Activated CD4-positive, alpha-beta T cell treated with anti-CD3 and anti-CD28 coated beads, Interleukin-2, Interleukin-4, amounts not matched to agents 100 ng/mL and 50 ng/mL, durations not matched to agents 16 hours and 8 hours (primary cell): ENCODE results near the gene FAM184A.
"Not testable (repeated sequence)": the region's sequence is repeated elsewhere in the genome, so short reads cannot be mapped to it uniquely, and the experiment has no call there.

Source experiments
- DNase-seq: peaks from one replicate; pipeline ENCODE4 v3.0.0-alpha.2; 2020; ENCODE audit warnings: low spot score

FAM184A gene

DNA sequence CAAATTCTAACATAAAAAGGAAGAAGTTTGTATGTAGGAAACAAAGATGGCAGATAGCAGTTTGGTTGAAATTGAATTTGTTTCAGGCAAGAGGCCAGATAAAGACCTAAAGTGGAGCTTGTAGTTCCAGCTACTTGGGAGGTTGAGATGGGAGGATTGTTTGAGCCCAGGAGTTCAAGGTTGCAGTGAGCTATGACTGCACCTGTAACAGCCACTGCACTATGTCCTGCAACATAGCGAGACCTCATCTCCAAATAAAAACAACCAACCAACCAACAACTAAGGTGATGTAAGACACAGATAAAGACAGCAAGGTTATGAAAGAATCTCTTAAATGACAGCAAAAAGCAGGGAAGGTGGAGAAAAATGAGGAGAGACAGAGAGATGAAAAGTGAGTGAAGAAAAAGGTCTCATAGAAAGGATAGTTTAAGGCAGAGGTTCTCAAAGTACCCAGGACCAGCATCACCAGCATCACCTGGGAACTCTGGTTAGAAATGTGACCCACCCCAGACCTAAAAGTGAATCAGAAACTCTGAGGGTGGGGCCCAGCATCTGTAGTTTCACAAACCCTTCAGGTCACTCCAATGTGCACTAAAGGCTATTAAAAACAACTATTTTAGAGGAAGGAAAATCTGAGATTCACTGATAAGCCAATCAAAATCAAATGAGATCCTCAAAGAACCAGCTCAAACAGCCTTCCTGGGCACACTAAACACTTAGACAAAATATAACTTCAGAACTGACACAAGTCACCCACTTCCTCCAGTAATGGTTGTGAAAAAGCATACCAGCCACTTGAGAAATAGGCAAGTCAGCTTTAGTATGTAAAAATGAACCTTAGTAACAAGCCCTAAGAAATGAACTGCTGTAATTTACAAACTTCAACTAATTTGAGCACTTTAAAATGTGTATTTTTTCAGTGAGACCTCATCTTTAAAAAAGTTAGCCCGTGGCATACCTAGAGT is 57.6 kb downstream of the FAM184A start:
- DNase-seq: peak; percentile 7

DNA sequence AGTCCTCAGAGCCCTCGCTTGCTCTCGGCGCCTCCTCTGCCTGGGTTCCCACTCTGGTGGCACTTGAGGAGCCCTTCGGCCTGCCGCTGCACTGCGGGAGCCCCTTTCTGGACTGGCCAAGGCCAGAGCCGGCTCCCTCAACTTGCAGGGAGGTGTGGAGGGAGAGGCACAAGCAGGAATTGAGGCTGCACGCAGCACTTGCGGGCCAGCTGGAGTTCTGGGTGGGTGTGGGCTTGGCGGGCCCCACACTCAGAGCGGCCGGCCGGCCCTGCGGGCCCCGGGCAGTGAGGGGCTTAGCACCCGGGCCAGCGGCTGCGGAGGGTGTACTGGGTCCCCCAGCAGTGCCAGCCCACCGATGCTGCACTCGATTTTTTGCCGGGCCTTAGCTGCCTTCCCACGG is 63.3 kb downstream of the FAM184A start:
- not testable (repeated sequence) for DNase-seq

DNA sequence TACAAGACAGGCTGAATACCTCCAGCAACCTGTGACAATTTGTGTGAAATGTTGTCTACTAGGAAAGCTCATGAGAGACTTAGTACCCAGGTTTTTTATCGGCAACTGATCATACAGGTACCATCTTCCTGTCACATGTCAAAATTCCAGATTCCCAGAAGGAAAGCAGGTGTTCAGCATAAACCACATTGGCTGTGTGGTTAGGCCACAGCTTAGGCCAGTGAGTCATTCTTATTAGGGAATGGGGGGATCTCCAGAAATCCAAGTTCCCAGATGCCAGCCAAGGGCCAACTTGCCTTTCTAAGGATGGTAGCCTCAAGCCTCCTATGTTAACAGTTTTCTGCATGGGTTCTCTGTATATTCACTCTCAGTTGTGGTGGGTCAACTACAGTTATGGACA is 65.9 kb downstream of the FAM184A start:
- no peak for DNase-seq

DNA sequence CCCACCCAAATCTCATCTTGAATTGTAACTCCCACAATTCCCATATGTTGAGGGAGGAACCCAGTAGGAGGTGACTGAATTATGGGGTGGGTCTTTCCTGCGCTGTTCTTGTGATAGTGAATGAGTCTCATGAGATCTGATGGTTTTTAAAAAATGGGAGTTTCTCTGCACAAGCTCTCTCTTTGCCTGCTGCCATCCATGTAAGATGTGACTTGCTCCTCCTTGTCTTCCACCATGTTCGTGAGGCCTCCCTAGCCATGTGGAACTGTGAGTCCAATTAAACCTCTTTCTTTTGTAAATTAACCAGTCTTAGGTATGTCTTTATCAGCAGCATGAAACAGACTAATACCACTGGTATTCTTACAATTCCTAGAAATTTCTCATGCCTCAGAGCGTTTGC is 69.2 kb downstream of the FAM184A start:
- DNase-seq: not testable (repeated sequence)

DNA sequence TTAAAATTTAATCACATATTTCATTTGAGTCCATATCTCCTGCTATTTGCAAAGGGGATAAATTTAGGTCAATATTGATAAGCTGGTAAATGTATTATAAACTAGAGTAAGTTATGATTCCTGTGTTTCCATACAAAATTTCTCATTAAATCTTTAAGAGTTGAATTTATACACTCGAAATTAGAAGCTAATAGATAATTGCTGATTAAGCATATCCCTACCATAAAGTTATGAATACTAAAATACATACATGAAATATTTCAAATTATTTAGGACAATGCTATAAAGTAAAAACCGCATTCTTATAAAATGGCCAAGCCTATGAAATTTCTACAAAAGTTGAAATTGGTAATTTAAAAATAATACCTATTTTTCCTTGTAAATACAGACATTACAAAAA is 71.5 kb downstream of the FAM184A start:
- no peak for DNase-seq

DNA sequence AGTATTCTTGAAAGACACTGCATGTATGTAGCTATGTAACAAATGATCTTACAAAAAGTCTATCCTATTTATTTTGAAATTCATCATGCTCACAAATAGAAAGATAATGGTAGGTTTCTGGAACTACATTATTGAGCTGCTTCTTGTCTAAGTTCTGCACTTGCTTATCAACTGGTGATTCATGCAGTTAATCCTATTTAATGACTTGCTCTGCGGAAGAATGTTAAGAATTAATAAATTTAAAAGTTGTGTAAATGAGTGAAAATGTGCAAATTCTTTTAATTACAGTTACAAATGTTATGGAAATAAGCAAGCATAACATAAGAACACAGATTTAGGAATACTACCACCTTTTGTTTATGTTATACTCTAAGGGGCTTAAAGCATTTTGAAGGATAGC is 76.4 kb downstream of the FAM184A start:
- no peak for DNase-seq

DNA sequence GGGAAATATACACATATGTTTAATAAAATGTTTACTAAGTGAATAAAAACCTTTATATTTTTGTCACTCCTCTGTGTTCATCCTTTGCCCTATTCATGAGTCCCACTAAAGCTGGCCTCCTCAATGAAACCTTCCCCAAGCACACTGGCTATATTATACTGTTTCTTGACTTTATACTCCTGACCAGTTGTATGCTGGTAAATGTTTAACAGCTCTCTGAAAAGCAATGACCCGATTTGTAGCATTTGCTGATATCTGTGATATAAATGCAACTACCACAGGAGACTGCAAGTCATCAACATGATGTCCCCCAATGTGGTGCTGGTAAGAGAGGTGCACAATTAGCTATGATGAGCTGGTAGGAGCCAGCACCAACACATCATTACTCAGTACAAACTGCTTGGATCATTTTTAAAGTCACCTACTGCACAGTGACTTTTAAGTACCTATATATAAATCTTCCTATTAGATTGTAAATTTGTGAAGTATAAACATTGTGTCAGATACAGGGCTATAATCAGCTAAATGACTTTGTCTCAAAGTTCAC is 78.9 kb downstream of the FAM184A start:
- no peak for DNase-seq

DNA sequence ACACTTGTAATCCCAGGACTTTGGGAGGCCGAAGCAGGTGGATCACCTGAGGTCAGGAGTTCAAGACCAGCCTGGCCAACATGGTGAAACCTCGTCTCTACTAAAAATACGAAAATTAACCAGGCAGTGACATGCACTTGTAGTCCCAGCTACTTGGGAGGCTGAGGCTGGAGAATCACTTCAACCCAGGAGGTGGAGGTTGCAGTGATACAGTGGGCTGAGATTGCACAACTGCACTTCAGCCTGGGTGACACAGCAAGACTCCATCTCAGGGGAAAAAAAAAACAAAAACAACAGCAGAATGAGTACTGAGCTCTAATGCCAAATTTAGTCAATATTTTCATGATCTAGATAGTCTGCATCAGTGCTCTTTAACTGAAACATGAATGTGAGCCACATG is 81.0 kb downstream of the FAM184A start:
- not testable (repeated sequence) for DNase-seq

DNA sequence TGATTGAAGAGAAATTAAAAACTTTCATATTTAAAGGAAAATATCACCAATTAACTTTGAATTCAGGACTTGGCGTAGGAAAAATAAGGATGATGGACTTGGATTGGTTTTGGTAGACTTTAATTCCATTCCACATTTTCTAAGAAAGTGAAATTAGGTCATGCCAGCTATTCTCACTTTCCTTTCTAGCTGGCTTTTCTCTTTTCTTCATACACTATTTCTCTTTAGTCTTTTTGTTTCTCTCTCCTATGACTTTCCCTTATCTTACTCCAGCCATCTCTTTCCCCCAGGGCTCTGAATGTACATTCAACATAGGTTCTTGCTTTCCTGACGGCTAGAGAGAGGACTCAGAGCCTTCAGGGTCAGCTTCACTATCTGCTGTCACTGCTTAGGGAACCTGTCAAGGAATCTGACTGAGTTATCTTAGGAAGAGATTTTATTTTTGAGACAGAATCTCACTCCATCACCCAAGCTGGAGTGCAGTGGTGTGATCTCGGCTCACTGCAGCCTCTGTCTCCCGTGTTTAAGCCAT is 82.1 kb downstream of the FAM184A start:
- no peak for DNase-seq

DNA sequence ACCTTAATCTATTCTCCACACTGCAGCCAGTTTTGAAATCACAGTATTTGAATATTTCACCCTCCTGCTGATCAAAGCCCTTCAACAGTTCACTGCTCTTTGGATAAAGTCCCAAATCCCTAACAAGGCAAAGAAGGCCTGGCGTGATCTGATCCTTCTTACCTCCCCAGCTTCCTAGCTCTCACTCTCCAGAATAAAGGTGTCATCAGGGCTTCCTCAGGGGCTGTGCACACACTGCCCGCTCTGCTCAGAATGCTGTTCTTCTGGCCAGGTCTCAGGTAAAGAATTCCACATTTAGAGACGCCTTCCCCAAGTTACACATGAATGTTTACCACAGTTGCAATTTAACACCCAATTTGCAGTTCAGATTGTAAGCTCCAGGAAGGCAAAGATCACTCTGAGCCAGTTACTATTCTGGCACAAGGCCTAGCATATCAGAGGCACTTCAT is 84.6 kb downstream of the FAM184A start:
- no peak for DNase-seq

DNA sequence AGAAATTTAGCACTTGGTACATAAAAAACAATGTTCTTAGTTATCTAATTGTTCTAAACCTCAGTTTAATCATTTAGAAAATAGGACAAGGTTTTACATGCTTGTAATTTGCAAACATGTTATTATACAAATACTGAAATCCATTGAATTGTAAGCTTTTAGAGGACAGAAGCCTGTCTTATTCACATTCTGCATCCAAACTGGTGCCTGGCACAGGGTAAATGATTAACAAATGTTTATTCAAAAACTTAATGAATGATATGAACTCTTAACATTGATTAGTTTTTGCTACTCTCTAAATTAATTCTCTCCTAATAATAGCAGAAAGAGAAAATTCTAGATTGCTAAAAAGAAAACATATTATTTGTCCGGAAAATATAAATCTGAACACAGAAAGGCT is 85.1 kb downstream of the FAM184A start:
- no peak for DNase-seq

DNA sequence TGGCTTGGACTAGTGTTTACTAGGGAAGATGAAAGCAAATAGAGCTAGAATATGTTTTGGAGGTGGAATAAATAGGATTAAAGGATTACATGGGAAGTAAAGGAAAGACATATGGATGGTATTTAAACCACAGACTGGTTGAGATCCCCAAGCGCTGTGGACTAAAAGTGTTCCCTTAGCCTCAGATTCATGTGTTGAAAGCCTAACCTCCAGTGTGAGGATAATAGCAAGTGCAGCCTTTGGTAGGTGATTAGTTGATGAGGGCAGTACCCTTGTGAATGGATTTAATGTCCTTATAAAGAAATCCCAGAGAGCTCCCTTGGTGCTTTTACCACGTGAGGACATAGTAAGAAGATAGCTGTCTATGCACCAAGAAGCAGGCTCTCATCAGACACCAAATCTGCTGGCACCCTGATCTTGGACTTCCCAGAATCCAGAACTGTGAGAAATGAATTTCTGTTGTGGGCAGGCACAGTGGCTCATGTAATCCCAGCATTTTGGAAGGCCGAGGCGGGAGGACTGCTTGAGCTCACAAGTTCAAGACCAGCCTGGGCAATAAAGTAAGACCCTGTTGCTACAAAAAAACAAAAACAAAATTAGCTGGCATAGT is 86.2 kb downstream of the FAM184A start:
- no peak for DNase-seq

DNA sequence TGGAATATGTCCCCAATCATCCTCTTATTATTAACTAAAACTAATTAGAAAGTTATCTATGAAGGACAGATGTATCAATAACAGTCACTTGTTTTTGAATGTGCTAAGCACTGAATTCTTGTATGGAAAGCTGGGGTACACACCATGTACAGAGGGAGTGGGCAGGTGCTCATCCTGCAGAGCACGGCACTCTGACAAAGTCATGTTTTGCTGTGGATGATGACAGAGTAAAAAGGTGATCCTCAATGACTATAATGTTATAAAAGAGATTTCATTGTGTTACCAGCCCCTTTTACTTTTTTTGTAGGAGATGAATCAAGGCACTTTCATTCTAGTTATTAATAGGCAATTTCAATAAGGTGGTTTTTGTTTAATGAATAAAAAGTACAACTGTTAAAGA is 92.2 kb downstream of the FAM184A start:
- no peak for DNase-seq

DNA sequence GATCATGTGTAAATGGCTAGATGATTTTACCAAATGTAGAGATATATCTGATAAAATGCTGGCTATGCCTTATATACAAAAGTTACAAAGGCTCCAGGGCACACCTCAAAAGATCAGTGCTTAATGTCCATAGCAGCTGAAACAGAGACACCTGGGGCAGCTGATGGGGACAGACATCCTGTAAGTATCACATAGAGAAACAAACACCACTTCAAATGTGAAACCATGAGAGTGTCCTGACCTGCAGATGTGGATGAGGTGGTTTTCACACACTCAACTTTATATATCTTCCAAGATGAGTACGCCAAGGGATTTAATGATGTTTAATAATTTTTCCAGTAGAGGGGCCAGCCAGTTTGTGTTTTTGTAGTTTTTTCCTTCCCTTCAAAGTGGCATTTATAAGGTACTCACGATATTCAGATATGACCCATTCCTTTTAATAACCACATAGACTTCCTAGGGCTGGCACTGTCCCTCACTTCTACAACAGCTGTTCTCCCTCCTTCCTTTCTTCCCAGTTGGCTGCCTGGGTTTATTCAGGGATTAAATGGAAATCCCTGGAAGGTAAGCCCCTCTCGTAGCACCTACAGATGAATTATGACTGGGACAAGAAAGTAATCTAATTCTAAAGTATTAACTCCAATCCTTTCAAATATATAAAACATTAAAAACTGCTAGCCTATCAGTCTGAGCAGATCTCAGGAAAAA is 93.2 kb downstream of the FAM184A start:
- no peak for DNase-seq

DNA sequence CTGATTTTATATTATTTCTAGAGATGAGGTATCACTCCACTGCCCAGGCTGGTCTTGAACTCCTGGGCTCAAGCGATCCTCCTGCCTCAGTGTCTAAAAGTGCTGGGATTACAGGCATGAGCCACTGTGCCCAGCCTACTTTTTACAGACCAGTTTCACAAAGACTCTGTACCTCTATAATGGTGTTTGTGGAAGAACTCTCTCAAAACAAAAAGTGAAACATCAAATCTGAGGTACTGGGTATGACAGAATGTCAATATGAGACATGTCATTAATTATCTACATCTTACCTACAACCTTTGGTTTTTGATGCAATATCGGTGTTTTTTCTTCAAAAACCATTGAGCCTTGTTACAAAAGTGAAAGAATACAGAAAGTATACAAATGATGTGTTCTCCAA is 94.1 kb downstream of the FAM184A start:
- DNase-seq: no peak

DNA sequence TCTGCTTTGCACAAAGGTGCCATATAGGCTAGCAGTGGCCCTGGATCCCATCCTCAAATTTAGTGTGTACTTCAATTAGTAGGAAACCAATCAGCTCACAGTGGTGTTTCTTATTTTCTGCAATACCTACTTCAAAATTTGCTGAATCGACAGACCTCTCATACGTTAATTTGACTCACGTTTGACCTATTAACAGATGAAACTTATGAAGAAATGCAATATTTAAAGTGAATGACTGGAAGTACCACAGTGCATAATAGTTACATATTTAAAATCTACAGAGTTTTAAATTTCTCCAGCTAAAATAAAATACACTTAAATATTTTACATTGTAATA is 95.9 kb downstream of the FAM184A start:
- no peak for DNase-seq

DNA sequence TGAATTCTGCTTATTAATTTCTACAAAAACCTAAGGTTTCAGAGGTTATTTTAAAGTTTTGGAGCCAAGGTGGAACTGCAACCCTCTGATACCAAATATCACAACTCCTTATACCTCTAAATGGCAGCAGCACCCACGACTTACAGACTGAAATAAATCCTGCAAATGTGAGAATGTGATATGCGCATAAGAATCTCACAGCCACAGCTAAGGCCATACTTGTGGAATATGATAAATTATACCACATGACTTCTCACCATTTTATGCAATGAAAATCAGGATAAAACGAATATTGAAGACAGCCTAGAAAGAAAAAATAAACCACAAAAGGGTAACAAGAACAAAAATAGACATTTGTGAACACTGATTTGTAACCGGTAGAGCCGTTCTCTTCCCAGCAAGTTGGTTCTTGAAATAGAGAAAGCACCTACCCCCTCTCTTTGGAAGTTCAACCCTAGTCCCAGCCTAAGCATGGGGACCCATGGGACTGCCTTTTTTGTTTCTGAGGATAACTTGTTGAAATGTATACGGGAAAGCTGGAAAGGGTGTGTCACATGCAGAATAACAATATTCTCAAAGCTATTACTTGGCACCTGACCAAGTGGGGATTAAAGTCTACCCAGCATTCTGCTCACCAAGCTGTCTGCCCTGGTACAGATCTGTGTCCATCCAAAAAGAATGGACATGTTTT is 96.4 kb downstream of the FAM184A start:
- DNase-seq: no peak

DNA sequence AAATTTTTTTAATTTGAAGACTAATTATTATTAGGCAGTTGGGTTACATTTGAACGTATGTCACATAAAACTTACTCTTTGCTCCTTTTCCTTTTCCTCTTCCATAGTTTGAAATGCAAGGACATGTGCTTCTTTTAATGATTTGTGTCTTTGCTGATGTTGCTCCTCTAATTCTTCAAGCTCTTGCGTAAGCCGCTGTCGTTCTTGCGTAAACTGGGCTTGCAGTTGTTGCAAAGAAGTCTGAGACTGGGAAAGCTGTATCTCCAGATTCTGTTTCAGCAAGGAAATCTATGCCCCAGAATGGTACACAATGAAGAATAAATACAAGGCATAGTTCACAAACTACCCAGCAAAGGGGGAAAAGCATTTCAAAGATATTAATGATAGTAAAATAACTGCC is 98.4 kb downstream of the FAM184A start:
- no peak for DNase-seq

DNA sequence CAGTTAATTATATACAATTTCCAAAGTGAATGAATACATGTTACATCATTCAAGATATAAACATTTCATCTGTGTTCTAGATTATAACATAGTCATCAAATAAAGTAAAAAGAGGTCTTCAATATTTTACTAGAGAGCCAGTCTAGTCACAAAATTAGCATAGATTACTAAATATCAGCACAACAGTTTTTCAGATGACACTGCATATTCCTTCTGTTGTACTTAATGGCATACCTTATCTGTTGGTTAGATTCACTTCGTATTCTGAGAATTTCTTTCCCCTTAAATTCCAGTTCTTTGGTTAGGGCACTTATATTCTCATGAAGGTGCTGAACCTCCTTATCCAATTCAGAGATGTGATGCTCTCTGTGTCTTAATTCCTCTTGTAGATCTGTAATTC is 103.7 kb downstream of the FAM184A start:
- no peak for DNase-seq

DNA sequence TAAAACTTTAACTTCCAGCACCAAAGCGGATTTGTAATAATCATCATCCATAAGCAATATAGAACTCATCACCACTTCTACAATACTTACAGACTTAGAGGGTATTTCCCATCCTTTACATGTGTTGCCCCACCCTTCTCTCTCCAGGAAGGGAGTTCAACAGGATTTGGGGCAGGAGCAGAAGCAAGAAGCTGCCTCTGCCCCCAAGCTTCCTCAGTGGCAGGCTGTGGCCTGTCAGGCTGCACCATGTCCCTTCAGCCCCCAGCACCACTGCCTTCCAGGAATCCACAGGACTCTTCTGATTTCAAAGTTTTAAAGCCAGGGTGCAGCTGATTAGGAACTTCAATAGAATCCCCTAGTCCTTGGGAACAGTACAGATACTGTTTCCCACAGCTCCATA is 106.8 kb downstream of the FAM184A start:
- DNase-seq: no peak

DNA sequence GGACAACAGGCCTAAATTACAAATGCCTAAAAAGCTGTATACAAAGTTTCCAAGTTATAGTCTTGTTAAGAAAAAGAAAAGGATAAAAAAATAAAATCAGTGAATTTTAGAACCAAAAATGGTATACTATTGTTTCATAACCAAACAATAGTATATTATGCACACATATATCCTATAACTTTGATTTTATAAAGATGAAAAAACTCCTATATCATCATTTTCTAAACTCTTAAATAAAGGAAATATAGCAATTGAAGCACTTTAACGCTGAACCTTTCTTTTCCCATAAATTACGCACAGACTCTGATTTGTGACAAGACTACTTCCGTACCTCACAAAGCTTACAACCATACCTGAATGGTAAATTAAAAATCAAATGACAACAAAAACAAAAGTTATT is 107.6 kb downstream of the FAM184A start:
- no peak for DNase-seq

DNA sequence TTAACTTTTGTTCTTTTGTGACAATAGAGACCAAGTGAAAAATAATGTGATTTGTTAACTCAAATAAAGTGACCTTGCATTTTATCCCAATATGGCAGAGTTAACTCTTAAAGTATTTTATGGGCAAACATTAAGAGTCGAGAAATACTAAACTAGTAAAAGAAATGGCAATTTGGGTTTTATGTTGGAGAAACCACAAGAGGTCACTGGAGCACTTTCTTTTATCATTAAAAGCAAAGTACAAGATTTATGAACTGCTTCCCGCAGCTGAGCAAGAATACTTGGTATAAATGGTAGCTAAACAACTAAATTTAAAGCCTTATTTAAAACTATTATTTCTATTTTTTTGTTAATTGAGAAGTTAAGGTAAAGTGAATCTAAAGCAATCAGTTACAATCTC is 110.0 kb downstream of the FAM184A start:
- DNase-seq: no peak
